Measurements from ENCODE around the gene RGPD6.
"Not testable (repeated sequence)": the region's sequence is repeated elsewhere in the genome, so short reads cannot be mapped to it uniquely, and the experiment has no call there.

RGPD6 gene

GRCh38 chr2:110481200-110481599 lies 95.8 kb downstream of the RGPD6 start:
- in situ Hi-C loops (cut with MboI; ENCODE audit: low sequenced_read_pairs) = not testable (repeated sequence)

- in situ Hi-C loops (cut with MboI; ENCODE audit: low sequenced_read_pairs) = not testable (repeated sequence)
These were observed 96.9 kb downstream of the RGPD6 start for GRCh38 chr2:110480084-110480483.

DNA sequence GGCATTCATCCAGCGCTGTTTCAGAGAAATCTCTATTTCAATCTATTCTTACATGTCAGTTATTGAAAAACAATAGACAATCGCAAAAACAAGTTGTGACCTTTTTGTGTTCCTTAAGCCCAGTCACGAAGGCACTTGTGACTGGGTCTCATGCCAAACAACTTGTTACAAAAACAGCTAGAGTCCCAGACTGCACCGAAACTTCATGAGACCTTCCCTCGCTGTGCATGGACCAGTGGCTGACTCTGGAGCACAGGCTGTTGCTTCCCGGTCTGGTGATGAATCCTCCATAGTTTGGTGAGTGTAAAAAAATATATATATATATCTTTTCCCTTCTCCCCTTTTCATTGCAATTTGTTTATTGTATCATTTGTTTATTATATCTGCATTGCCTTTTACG lies 99.7 kb downstream of the RGPD6 start:
- in situ Hi-C loops (cut with MboI; ENCODE audit: low sequenced_read_pairs) = not testable (repeated sequence)

GRCh38 chr2:110476952-110477351 lies 100.1 kb downstream of the RGPD6 start:
- in situ Hi-C loops (cut with MboI; ENCODE audit: low sequenced_read_pairs) = not testable (repeated sequence)

GRCh38 chr2:110475627-110476359 lies 101.2 kb downstream of the RGPD6 start:
- in situ Hi-C loops (cut with MboI; ENCODE audit: low sequenced_read_pairs) = not testable (repeated sequence)

DNA sequence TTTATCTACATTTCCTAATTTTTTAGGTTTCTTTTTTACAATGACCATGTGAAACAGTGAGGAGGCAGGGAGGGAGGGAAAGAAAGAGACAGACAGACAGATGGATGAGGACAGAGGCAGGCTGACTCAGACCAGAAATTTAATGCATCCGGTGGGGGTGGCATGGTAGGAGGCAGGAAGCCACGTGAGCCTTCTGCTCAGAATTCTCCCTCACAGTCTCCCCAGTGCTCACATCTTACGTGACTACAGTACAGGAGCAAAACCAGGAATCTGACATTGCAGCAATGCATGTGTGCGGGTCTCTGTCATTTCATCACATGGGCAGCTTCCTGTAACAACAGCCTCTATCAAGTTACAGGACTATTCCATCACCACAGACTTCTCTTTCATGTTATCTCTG lies 102.1 kb downstream of the RGPD6 start:
- in situ Hi-C loops (cut with MboI; ENCODE audit: low sequenced_read_pairs) = not testable (repeated sequence)

DNA sequence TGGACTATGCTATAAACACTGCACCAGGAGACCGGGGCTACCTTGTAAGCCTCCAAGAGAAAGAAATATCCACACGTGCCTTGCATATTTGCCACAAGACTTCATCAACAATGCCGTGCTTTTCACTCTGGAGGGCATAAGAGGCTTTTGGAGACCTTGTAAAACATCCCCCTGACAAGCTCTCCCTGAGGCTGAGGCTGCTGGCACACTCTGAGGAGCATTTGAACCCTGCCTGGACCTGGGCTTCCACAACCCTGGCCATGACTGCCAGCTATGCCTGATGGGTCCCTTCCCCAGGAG lies 104.0 kb downstream of the RGPD6 start:
- in situ Hi-C loops (cut with MboI; ENCODE audit: low sequenced_read_pairs) = not testable (repeated sequence)

DNA sequence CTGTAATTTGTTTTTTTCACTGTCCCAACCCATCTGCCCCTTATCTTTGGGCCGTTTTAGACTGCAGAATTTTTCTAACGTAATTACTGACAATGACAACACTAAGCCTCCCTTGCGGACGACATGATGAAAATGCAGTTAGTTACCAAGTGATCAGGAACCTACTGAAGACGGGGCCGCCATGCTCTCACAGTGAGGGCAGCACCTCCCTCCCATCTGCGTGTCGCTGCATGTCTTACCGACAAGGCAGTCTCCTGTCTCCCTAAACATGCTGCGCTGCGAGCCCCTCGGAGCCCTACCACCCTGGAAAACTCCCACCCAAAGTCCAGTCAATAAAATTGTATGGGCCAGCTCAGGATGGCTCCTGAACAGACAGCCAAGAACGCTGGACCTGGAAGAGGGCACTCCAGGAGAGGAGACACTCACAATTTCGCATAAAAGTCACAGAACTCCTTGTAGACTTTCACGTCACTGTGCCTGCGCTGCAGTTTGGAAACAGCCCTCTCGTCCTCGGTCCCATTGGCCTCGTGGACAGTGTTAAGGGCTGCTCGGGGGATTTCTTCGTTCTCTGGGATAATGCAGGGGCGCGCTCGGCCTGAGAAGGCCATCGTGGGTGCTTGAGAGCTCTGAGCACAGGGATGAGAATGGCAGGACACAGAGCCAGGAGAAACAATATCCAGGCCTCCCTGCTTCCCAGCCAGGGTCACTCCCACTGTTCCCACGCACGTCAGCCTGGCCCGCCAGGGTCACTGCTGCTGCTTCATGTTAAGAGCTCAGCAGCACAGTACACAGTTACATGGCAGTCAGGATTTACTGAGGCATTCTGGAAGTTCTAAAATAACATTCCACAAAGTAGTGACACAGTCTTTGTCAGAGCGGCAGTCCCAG lies 104.6 kb downstream of the RGPD6 start, which contains the start of gene LIMS4:
Gene LIMS4 (minus strand): TSS at position 646 of the 888 bp plus-strand sequence. CDS start 38 bp downstream, at position 608.
- in situ Hi-C loops (cut with MboI; ENCODE audit: low sequenced_read_pairs) = not testable (repeated sequence)

GRCh38 chr2:110468921-110469320 lies 108.1 kb downstream of the RGPD6 start:
- in situ Hi-C loops (cut with MboI; ENCODE audit: low sequenced_read_pairs) = not testable (repeated sequence)

DNA sequence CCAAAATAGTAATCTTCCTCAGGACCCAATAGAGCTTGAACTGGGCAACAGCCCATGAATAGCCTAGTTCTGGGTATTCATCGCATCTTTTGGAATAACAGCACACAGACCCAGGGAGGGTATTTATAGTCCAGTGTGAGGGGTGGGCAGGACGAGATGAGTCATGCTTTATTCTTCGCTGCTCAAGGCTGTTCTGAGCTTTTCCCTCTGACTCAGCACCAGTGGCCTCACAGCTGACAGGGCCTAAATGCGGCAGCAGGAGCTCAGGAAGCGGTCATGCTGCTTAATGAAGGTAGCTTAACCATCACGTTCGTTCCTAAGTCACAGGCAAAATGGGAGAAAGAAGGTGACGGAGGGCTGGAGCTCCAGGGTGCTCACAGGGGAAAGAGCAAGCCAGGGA lies 111.7 kb downstream of the RGPD6 start:
- in situ Hi-C loops (cut with MboI; ENCODE audit: low sequenced_read_pairs) = not testable (repeated sequence)

Data from HL-60/S4 treated with retinoic acid at 250 ng/mL for 4 days and 3 days (cell line).